Sigmoid colon (tissue), 7 donors: ENCODE results near the gene MCOLN2. TPM values are rescaled to one million over a fixed set of nuclear protein-coding genes. Genes with fewer than 3 reads are reported as not detected.
"Not testable (repeated sequence)": the region's sequence is repeated elsewhere in the genome, so short reads cannot be mapped to it uniquely, and the experiment has no call there.

Experiments used
- DNase-seq: peaks from one replicate; pipeline ENCODE4 v3.0.0-alpha.2; 2019
- H3K27ac ChIP-seq, 4 donors: fragments of 200-600 bp; sonication (generic); one replicate each; pipeline ENCODE4 v1.5.1; 2016 to 2019; ENCODE audit warnings: mild to moderate bottlenecking in 1 of 4
- H3K27me3 ChIP-seq, 3 donors: fragments of 200-600 bp; sonication (generic); one replicate each; pipeline ENCODE4 v1.5.1; 2019; ENCODE audit warnings: mild to moderate bottlenecking in 1 of 3
- H3K36me3 ChIP-seq, 4 donors: fragments of 200-600 bp; sonication (generic); one replicate each; pipeline ENCODE4 v1.5.1; 2016 to 2019
- H3K4me1 ChIP-seq, 4 donors: fragments of 200-600 bp; sonication (generic); one replicate each; pipeline ENCODE4 v1.5.1; 2017 to 2019
- H3K4me3 ChIP-seq, 4 donors: fragments of 200-600 bp; sonication (generic); one replicate each; pipeline ENCODE4 v1.5.1; 2017 to 2019; ENCODE audit warnings: mild to moderate bottlenecking in 2 of 4, moderate library complexity in 1 of 4
- H3K9me3 ChIP-seq, 4 donors: fragments of 200-600 bp in 3 of 4; sonication (generic) in 3 of 4; one replicate each; pipeline versions ENCODE4 v1.5.1 to v1.6.1; 2013 to 2019
- CTCF ChIP-seq, 4 experiments: fragments of 450-650 bp in 3 of 4; fragments of 200-600 bp in 1 of 4; IDR thresholded peaks; one replicate each; pipeline ENCODE4 v1.5.1; 2016 to 2019; ENCODE audit warnings: antibody characterized with exemption in 4 of 4, mild to moderate bottlenecking in 3 of 4, moderate library complexity in 2 of 4
- EP300 ChIP-seq, 4 donors: sonication (generic); formaldehyde crosslinking; IDR thresholded peaks; one replicate each; pipeline ENCODE4 v1.6.1; 2017; ENCODE audit warnings: antibody characterized with exemption in 4 of 4
- POLR2A ChIP-seq, 2 donors: fragments of 450-650 bp; IDR thresholded peaks; one replicate each; pipeline ENCODE4 v1.6.1; 2016; ENCODE audit warnings: antibody characterized with exemption in 2 of 2, mild to moderate bottlenecking in 2 of 2, moderate library complexity in 2 of 2
- POLR2AphosphoS5 ChIP-seq, 4 donors: sonication (generic); formaldehyde crosslinking; IDR thresholded peaks; one replicate each; pipeline ENCODE4 v1.6.1; 2017; ENCODE audit warnings: antibody characterized with exemption in 4 of 4
- WGBS, 2 donors: extraction: QIAGEN DNeasy Blood & Tissue Kit; methylation state at CpG; one replicate each; pipeline ENCODE4 v1.1.7; 2013; 5-methylcytosine and 5-hydroxymethylcytosine counted together
- intact Hi-C: fragments of 100-400 bp; cut with DNase I; formaldehyde crosslinking; loops from one replicate; pipeline ENCODE4 v1.15.1; 2023
- polyA plus RNA-seq, 3 donors: library from polyadenylated mRNA; stranded (reverse); fragments of 200-250 nt; gene quantifications; one replicate each; pipeline ENCODE4 v1.2.3, GENCODE V29; 2013
- total RNA-seq, 4 donors: library from RNA; depleted of rRNA; stranded (reverse); fragments of >200 nt; gene quantifications; one replicate each; pipeline ENCODE4 v1.1.0, GENCODE V29; 2016
- donor health status: healthy with polysubstance abuse.
- donor health status: Bipolar disorder and iron deficiency.
- donor health status: healthy.

MCOLN2 gene
- total and polyA plus RNA-seq, 7 donors: 0.54 to 15.0 (median 4.9) TPM

- no peaks in the 10 kb centered on the region for H3K4me1 ChIP-seq
- no peaks in the 10 kb centered on the region for H3K27me3 ChIP-seq
- H3K36me3 ChIP-seq: no peaks in the 10 kb centered on the region
- H3K9me3 ChIP-seq: no peaks in the 10 kb centered on the region
- TF ChIP-seq POLR2A (IDR thresholded peaks at IDR 0.05) (no peak), EP300 (IDR thresholded peaks at IDR 0.05) (no peak), POLR2AphosphoS5 (IDR thresholded peaks at IDR 0.05) (no peak), CTCF (IDR thresholded peaks at IDR 0.05) (no peak)
- no peak for DNase-seq
- no peak overlapping the region for H3K4me3 ChIP-seq
- intact Hi-C loops: no loop called here
- 85 to 89% methylated on average over 4 of the region's 4 CpGs for WGBS, 2 donors
- H3K27ac ChIP-seq: no peak overlapping the region
Observed at GRCh38 chr1:85019994-85020393, 23.1 kb upstream of the MCOLN2 start.

- H3K9me3 ChIP-seq: peaks cover 0 to 4% (median 0%) of the 10 kb centered on the region in 4 donors
- WGBS, 2 donors: 93 to 95% methylated on average over 1 of the region's 1 CpG
- no peak overlapping the region for H3K4me3 ChIP-seq
- no peaks in the 10 kb centered on the region for H3K4me1 ChIP-seq
- no peak overlapping the region for H3K27ac ChIP-seq
- DNase-seq: no peak
- intact Hi-C loops: no loop called here
- no peaks in the 10 kb centered on the region for H3K36me3 ChIP-seq
- TF ChIP-seq EP300 (IDR thresholded peaks at IDR 0.05) (no peak), CTCF (IDR thresholded peaks at IDR 0.05) (no peak), POLR2A (IDR thresholded peaks at IDR 0.05) (no peak), POLR2AphosphoS5 (IDR thresholded peaks at IDR 0.05) (no peak)
- H3K27me3 ChIP-seq: no peaks in the 10 kb centered on the region
Observed at GRCh38 chr1:85015826-85016225, 18.9 kb upstream of the MCOLN2 start.

GRCh38 chr1:85005641-85006040, 8.7 kb upstream of the MCOLN2 start:
- DNase-seq, H3K4me1 ChIP-seq, H3K27ac ChIP-seq, H3K4me3 ChIP-seq, intact Hi-C loops, H3K36me3 ChIP-seq, H3K9me3 ChIP-seq: not testable (repeated sequence)
- H3K27me3 ChIP-seq: peaks cover 0 to 25% (median 0%) of the 10 kb centered on the region in 3 donors
- 74 to 90% methylated on average over 1 of the region's 1 CpG for WGBS, 2 donors

- TF ChIP-seq CTCF (IDR thresholded peaks at IDR 0.05): no peak
- TF ChIP-seq EP300 (IDR thresholded peaks at IDR 0.05): no peak
- no peak for TF ChIP-seq POLR2A (IDR thresholded peaks at IDR 0.05)
- no peak for TF ChIP-seq POLR2AphosphoS5 (IDR thresholded peaks at IDR 0.05)
- Histone ChIP-seq H3K4me3 (no peak overlapping the region), H3K27me3 (peaks cover 11 to 64% (median 16%) of the 10 kb centered on the region in 3 donors), H3K9me3 (peaks cover 0 to 2% (median 0%) of the 10 kb centered on the region in 4 donors), H3K4me1 (peaks cover 0 to 21% (median 18%) of the 10 kb centered on the region in 4 donors), H3K36me3 (no peaks in the 10 kb centered on the region), H3K27ac (no peak overlapping the region)
- no peak for DNase-seq
- intact Hi-C loops: no loop called here
Observed at GRCh38 chr1:85001742-85002141, 4.8 kb upstream of the MCOLN2 start.

GRCh38 chr1:84998642-84999280, 1.8 kb upstream of the MCOLN2 start:
- intact Hi-C loops: no loop called here

More at GRCh38 chr1:84998642-84999280, 1.8 kb upstream of the MCOLN2 start:
- Histone ChIP-seq H3K27ac (no peak overlapping the region), H3K27me3 (peaks cover 12 to 76% (median 21%) of the 10 kb centered on the region in 3 donors), H3K36me3 (no peaks in the 10 kb centered on the region), H3K9me3 (no peaks in the 10 kb centered on the region), H3K4me3 (peak overlapping the region in 1 of 4 donors; percentile 59), H3K4me1 (peaks cover 0 to 25% (median 22%) of the 10 kb centered on the region in 4 donors)
- TF ChIP-seq EP300 (IDR thresholded peaks at IDR 0.05) (no peak), POLR2AphosphoS5 (IDR thresholded peaks at IDR 0.05) (no peak), CTCF (IDR thresholded peaks at IDR 0.05) (no peak), POLR2A (IDR thresholded peaks at IDR 0.05) (no peak)
- DNase-seq: no peak
- 39 to 64% methylated on average over 14 of the region's 14 CpGs for WGBS, 2 donors
